AG09319 (cell line): ENCODE results near the gene CCDC180.

Experiments
- DNase-seq: peaks from one replicate; pipeline ENCODE4 v3.0.0-alpha.2; 2010; ENCODE audit warnings: low read depth; ENCODE audit errors: extremely low read depth
- CTCF ChIP-seq: IDR thresholded peaks from 2 replicates; pipeline ENCODE4 v1.5.1; 2011; ENCODE audit warnings: low read depth, mild to moderate bottlenecking, inconsistent platforms, low read length, moderate library complexity

The CCDC180 gene

GRCh38 chr9:97316904-97317303, 9.4 kb downstream of the CCDC180 start:
- DNase-seq = no peak
- no peak for TF ChIP-seq CTCF

GRCh38 chr9:97318433-97318832, 11.0 kb downstream of the CCDC180 start:
- TF ChIP-seq CTCF = no peak
- no peak for DNase-seq

- no peak for DNase-seq
- TF ChIP-seq CTCF = no peak
Observed at GRCh38 chr9:97319395-97319794, 11.9 kb downstream of the CCDC180 start.

- no peak for DNase-seq
- TF ChIP-seq CTCF = no peak
Observed at GRCh38 chr9:97320080-97320642, 12.7 kb downstream of the CCDC180 start.

GRCh38 chr9:97321251-97321650, 13.8 kb downstream of the CCDC180 start:
- TF ChIP-seq CTCF = no peak
- DNase-seq = no peak

GRCh38 chr9:97321691-97322090, 14.2 kb downstream of the CCDC180 start:
- DNase-seq = no peak

GRCh38 chr9:97322105-97322504, 14.6 kb downstream of the CCDC180 start:
- no peak for TF ChIP-seq CTCF
- no peak for DNase-seq

More at GRCh38 chr9:97321691-97322090, 14.2 kb downstream of the CCDC180 start:
- no peak for TF ChIP-seq CTCF
